ENCODE results near the gene YBX3. TPM values are rescaled to one million over a fixed set of nuclear protein-coding genes. Genes with fewer than 3 reads are reported as not detected.

YBX3 gene
- polyA plus RNA-seq, 1 experiment = 142 TPM

- ChIA-PET POLR2A (no interaction called here), CTCF (interaction anchor here (1.8 to 3.1 kb wide), 2 partner anchors 10 kb away, joined by 4 to 15 read pairs; no protein-coding TSS in a partner anchor)
- TF ChIP-seq, protein P1, sequence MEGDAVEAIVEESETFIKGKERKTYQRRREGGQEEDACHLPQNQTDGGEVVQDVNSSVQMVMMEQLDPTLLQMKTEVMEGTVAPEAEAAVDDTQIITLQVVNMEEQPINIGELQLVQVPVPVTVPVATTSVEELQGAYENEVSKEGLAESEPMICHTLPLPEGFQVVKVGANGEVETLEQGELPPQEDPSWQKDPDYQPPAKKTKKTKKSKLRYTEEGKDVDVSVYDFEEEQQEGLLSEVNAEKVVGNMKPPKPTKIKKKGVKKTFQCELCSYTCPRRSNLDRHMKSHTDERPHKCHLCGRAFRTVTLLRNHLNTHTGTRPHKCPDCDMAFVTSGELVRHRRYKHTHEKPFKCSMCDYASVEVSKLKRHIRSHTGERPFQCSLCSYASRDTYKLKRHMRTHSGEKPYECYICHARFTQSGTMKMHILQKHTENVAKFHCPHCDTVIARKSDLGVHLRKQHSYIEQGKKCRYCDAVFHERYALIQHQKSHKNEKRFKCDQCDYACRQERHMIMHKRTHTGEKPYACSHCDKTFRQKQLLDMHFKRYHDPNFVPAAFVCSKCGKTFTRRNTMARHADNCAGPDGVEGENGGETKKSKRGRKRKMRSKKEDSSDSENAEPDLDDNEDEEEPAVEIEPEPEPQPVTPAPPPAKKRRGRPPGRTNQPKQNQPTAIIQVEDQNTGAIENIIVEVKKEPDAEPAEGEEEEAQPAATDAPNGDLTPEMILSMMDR (IDR thresholded peaks at IDR 0.05; ENCODE audit: insufficient read depth, low read depth, low read length) = no peak
- no peak for DNase-seq (ENCODE audit: low read depth)
- Histone ChIP-seq H3K27me3 (ENCODE audit: control insufficient read depth, insufficient read depth, low read length) (peaks cover 2% of the 10 kb centered on the region; the same call in 1 of the 2 replicates), H3K4me3 (ENCODE audit: low read depth, low read length) (no peak overlapping the region), H3K36me3 (ENCODE audit: control insufficient read depth, insufficient read depth, low read length) (no peaks in the 10 kb centered on the region)
Observed at GRCh38 chr12:10740182-10740581, 17.1 kb upstream of the YBX3 start.

GRCh38 chr12:10739157-10740118 is 16.3 kb upstream of the YBX3 start:
- TF ChIP-seq, protein P1 (IDR thresholded peaks at IDR 0.05; ENCODE audit: insufficient read depth, low read depth, low read length) = no peak
- Histone ChIP-seq H3K27me3 (ENCODE audit: control insufficient read depth, insufficient read depth, low read length) (peaks cover 4% of the 10 kb centered on the region), H3K36me3 (ENCODE audit: control insufficient read depth, insufficient read depth, low read length) (no peaks in the 10 kb centered on the region), H3K4me3 (ENCODE audit: low read depth, low read length) (no peak overlapping the region)
- no peak for DNase-seq (ENCODE audit: low read depth)
- ChIA-PET CTCF (interaction anchor here (1.0 to 3.1 kb wide), 3 partner anchors 9 to 10 kb away, joined by 4 to 15 read pairs (median 5); no protein-coding TSS in a partner anchor), POLR2A (no interaction called here)

DNA sequence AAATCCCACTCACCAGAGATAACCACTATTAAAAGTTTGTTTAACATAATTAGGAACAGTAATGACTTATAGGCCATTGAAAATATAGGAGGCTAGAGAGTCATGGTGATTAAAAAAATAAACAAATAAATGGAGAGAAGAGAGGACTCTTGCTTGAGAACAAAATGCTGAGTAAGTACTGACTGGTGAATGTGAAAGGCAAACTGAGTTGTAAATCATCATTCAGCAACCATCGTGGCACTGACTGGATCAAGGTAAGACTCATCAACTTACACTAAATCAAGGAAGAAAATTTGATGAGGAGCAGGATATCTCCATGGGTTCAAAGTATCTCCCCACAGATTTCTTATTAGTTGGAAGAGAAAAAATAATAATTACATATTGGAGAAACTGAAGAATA is 14.1 kb upstream of the YBX3 start:
- TF ChIP-seq, protein P1 (IDR thresholded peaks at IDR 0.05; ENCODE audit: insufficient read depth, low read depth, low read length) = no peak
- DNase-seq (ENCODE audit: low read depth) = no peak
- Histone ChIP-seq H3K4me3 (ENCODE audit: low read depth, low read length) (no peak overlapping the region), H3K27me3 (ENCODE audit: control insufficient read depth, insufficient read depth, low read length) (peaks cover 10% of the 10 kb centered on the region), H3K36me3 (ENCODE audit: control insufficient read depth, insufficient read depth, low read length) (no peaks in the 10 kb centered on the region)
- POLR2A ChIA-PET = no interaction called here
- CTCF ChIA-PET = no interaction called here

GRCh38 chr12:10736463-10736862 is 13.3 kb upstream of the YBX3 start:
- H3K4me3 ChIP-seq (ENCODE audit: low read depth, low read length) = no peak overlapping the region
- ChIA-PET CTCF (interaction anchor here (0.7 to 1.0 kb wide), 2 partner anchors 13 to 137 kb away, joined by 3 read pairs; no protein-coding TSS in a partner anchor), POLR2A (no interaction called here)
- no peaks in the 10 kb centered on the region for H3K36me3 ChIP-seq (ENCODE audit: control insufficient read depth, insufficient read depth, low read length)
- peaks cover 11% of the 10 kb centered on the region for H3K27me3 ChIP-seq (ENCODE audit: control insufficient read depth, insufficient read depth, low read length)
- TF ChIP-seq, protein P1 (IDR thresholded peaks at IDR 0.05; ENCODE audit: insufficient read depth, low read depth, low read length) = no peak
- DNase-seq (ENCODE audit: low read depth) = no peak

DNA sequence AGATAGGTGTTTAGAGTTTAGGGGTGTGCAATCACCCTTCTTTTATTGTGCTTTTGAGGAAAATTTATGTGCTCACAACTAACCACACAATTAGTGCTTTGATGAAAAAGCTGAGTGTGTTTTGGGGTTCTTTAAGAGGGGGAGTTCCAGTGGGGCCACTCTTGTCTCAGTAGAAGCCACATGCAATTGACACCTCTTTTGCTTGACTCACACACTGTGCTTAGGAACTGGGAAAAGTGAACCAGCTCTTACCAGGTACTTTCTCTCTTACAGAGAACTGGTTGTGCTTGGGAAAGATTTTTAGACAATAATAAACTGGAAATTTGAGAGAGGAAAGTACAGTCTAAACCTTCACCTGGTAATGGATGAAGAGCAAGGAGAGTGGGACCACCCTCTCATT is 12.3 kb upstream of the YBX3 start:
- H3K36me3 ChIP-seq (ENCODE audit: control insufficient read depth, insufficient read depth, low read length) = no peaks in the 10 kb centered on the region
- no peak overlapping the region for H3K4me3 ChIP-seq (ENCODE audit: low read depth, low read length)
- DNase-seq (ENCODE audit: low read depth) = no peak
- ChIA-PET POLR2A (no interaction called here), CTCF (interaction anchor here (0.9 to 1.9 kb wide), 3 partner anchors 11 to 464 kb away, joined by 3 to 6 read pairs (median 5); no protein-coding TSS in a partner anchor)
- H3K27me3 ChIP-seq (ENCODE audit: control insufficient read depth, insufficient read depth, low read length) = peaks cover 13% of the 10 kb centered on the region
- TF ChIP-seq, protein P1 (IDR thresholded peaks at IDR 0.05; ENCODE audit: insufficient read depth, low read depth, low read length) = no peak
